GM19397 (cell line): Measurements from ENCODE around the gene AMZ2.
"Not testable (repeated sequence)": the region's sequence is repeated elsewhere in the genome, so short reads cannot be mapped to it uniquely, and the experiment has no call there.

Experiments used
- ATAC-seq: cut with Tn5 transposase; IDR thresholded peaks from one replicate; pipeline ENCODE4 v1.9.1; 2021; ENCODE audit warnings: mild to moderate bottlenecking, moderate library complexity; ENCODE audit not compliant: unreplicated experiment

AMZ2 gene

GRCh38 chr17:68247445-68248198 lies at the start of gene AMZ2:
AMZ2 (plus strand) TSS chr17:68248043; CDS start chr17:68250188, 2,145 bp downstream.
- ATAC-seq: peak; percentile 92

GRCh38 chr17:68198931-68199836 lies 48.7 kb upstream of the AMZ2 start:
- ATAC-seq: no peak

- ATAC-seq: no peak
These were observed 47.8 kb upstream of the AMZ2 start for GRCh38 chr17:68199837-68200688.

- no peak for ATAC-seq
These were observed 47.0 kb upstream of the AMZ2 start for GRCh38 chr17:68200689-68201417.

- not testable (repeated sequence) for ATAC-seq
These were observed 46.4 kb upstream of the AMZ2 start for GRCh38 chr17:68201418-68201771.

- not testable (repeated sequence) for ATAC-seq
These were observed 45.5 kb upstream of the AMZ2 start for GRCh38 chr17:68202321-68202720.

- ATAC-seq: no peak
These were observed 43.1 kb upstream of the AMZ2 start for GRCh38 chr17:68204736-68205135.

GRCh38 chr17:68205251-68205807 lies 42.5 kb upstream of the AMZ2 start:
- ATAC-seq: peak; percentile 90

GRCh38 chr17:68205808-68206720 lies 41.8 kb upstream of the AMZ2 start:
- peak; percentile 36 for ATAC-seq

GRCh38 chr17:68207651-68208253 lies 40.1 kb upstream of the AMZ2 start:
- no peak for ATAC-seq

- ATAC-seq: not testable (repeated sequence)
These were observed 39.2 kb upstream of the AMZ2 start for GRCh38 chr17:68208651-68209050.

- not testable (repeated sequence) for ATAC-seq
These were observed 38.5 kb upstream of the AMZ2 start for GRCh38 chr17:68209191-68209900.

- ATAC-seq: no peak
These were observed 37.1 kb upstream of the AMZ2 start for GRCh38 chr17:68210570-68211315.

- not testable (repeated sequence) for ATAC-seq
These were observed 34.1 kb upstream of the AMZ2 start for GRCh38 chr17:68213428-68214411.

GRCh38 chr17:68215453-68215852 lies 32.4 kb upstream of the AMZ2 start:
- not testable (repeated sequence) for ATAC-seq

- not testable (repeated sequence) for ATAC-seq
These were observed 28.4 kb upstream of the AMZ2 start for GRCh38 chr17:68219429-68219828.
